Measurements from ENCODE around the gene SPSB3. TPM values are rescaled to one million over a fixed set of nuclear protein-coding genes. Genes with fewer than 3 reads are reported as not detected.

Gene SPSB3
- total RNA-seq, 2 donors from 2014 or later = 28.0 to 28.1 TPM

- Histone ChIP-seq H3K36me3 (ENCODE audit: control insufficient read depth, insufficient read depth, low read length) (peaks cover 14% of the 10 kb centered on the region), H3K27ac (ENCODE audit: low read depth, low read length) (no peak overlapping the region), H3K9ac (ENCODE audit: extremely low read depth, low read length, poor library complexity, severe bottlenecking) (no peak overlapping the region), H3K4me3 (ENCODE audit: low read length) (no peak overlapping the region), H3K27me3 (ENCODE audit: control insufficient read depth, insufficient read depth, low read length, poor library complexity, severe bottlenecking) (no peaks in the 10 kb centered on the region), H3K9me3 (ENCODE audit: control insufficient read depth, low read length) (no peaks in the 10 kb centered on the region), H3K4me1 (ENCODE audit: control insufficient read depth, insufficient read depth, low read length) (peaks cover 8% of the 10 kb centered on the region)
- 93 to 99% methylated on average over 21 to 23 of the region's 26 CpGs for WGBS, 2 experiments (ENCODE audit: insufficient coverage in 1 of 2, insufficient read length in 1 of 2)
- DNase-seq = no peak
- Mint-ChIP-seq H3K9me3 (no peaks in the 10 kb centered on the region), H3K4me1 (peaks cover 10% of the 10 kb centered on the region), H3K4me3 (peak overlapping the region; percentile 39), H3K27ac (no peak overlapping the region), H3K27me3 (ENCODE audit: insufficient read depth) (no peaks in the 10 kb centered on the region), H3K36me3 (ENCODE audit: low read depth) (peaks cover 15% of the 10 kb centered on the region)
- no peak for TF ChIP-seq CTCF (conservative IDR thresholded peaks at IDR 0.05)
These were observed 2.8 kb upstream of the SPSB3 start for GRCh38 chr16:1784977-1785845.

DNA sequence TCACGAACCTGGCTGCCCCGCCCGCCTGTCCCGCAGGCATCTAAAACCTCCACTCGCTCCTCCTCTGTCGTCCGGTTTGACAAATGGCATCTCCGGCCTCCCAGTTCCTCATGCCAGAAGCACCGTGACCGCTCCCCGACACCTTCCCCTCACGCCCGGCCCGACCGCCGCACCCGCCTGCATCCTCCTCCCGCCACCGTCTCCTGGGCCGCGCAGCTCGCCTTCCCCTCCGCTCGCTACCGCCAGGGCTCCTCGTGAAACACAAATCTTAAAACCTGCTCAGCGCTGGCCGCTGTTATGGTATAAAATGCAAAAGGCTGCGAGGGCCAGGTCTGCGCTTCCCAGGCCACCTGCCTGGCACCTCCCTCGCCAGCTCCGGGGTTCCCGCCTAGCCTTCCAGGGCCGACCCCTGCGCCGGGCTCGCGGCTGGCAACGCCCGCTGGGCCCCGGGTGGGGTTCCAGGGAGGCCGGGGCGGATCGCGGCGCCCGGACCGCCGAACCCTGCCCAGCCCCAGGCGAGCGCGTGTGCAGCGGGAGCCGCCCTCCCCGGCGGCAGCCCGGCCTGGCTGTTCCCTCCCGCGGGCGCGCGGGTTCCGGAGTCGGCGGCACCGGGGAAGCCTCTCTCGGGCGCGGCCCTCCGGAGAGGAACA lies 488 bp downstream of the SPSB3 start:
- Histone ChIP-seq H3K4me3 (ENCODE audit: low read length) (peak overlapping the region; percentile 96), H3K4me1 (ENCODE audit: control insufficient read depth, insufficient read depth, low read length) (peaks cover 8% of the 10 kb centered on the region), H3K9me3 (ENCODE audit: control insufficient read depth, low read length) (no peaks in the 10 kb centered on the region), H3K27me3 (ENCODE audit: control insufficient read depth, insufficient read depth, low read length, poor library complexity, severe bottlenecking) (no peaks in the 10 kb centered on the region), H3K27ac (ENCODE audit: low read depth, low read length) (peak overlapping the region; percentile 91), H3K9ac (ENCODE audit: extremely low read depth, low read length, poor library complexity, severe bottlenecking) (peak overlapping the region; percentile 73), H3K36me3 (ENCODE audit: control insufficient read depth, insufficient read depth, low read length) (peaks cover 24% of the 10 kb centered on the region)
- DNase-seq = peak; percentile 75
- Mint-ChIP-seq H3K36me3 (ENCODE audit: low read depth) (peaks cover 16% of the 10 kb centered on the region), H3K27ac (peak overlapping the region; percentile 94), H3K4me3 (peak overlapping the region; percentile 85), H3K4me1 (peaks cover 10% of the 10 kb centered on the region), H3K27me3 (ENCODE audit: insufficient read depth) (no peaks in the 10 kb centered on the region), H3K9me3 (no peaks in the 10 kb centered on the region)
- 3 to 4% methylated on average over 16 to 70 of the region's 70 CpGs for WGBS, 2 experiments (ENCODE audit: insufficient coverage in 1 of 2, insufficient read length in 1 of 2)
- TF ChIP-seq CTCF (conservative IDR thresholded peaks at IDR 0.05) = peak; percentile 51

- peaks cover 10% of the 10 kb centered on the region for H3K4me1 Mint-ChIP-seq
- peak overlapping the region; percentile 85 for H3K4me3 Mint-ChIP-seq
- 84 to 90% methylated on average over 14 to 20 of the region's 20 CpGs for WGBS, 2 experiments (ENCODE audit: insufficient coverage in 1 of 2, insufficient read length in 1 of 2)
These were observed 1.1 kb downstream of the SPSB3 start for GRCh38 chr16:1781254-1781653.

More at GRCh38 chr16:1781254-1781653, 1.1 kb downstream of the SPSB3 start:
- Histone ChIP-seq H3K27me3 (ENCODE audit: control insufficient read depth, insufficient read depth, low read length, poor library complexity, severe bottlenecking) (no peaks in the 10 kb centered on the region), H3K4me1 (ENCODE audit: control insufficient read depth, insufficient read depth, low read length) (peaks cover 8% of the 10 kb centered on the region), H3K27ac (ENCODE audit: low read depth, low read length) (no peak overlapping the region), H3K36me3 (ENCODE audit: control insufficient read depth, insufficient read depth, low read length) (peaks cover 24% of the 10 kb centered on the region), H3K4me3 (ENCODE audit: low read length) (peak overlapping the region; percentile 96), H3K9ac (ENCODE audit: extremely low read depth, low read length, poor library complexity, severe bottlenecking) (peak overlapping the region; percentile 73), H3K9me3 (ENCODE audit: control insufficient read depth, low read length) (no peaks in the 10 kb centered on the region)
- peak overlapping the region; percentile 94 for H3K27ac Mint-ChIP-seq
- H3K9me3 Mint-ChIP-seq = no peaks in the 10 kb centered on the region
- DNase-seq = no peak
- peaks cover 19% of the 10 kb centered on the region for H3K36me3 Mint-ChIP-seq (ENCODE audit: low read depth)
- no peak for TF ChIP-seq CTCF (conservative IDR thresholded peaks at IDR 0.05)
- no peaks in the 10 kb centered on the region for H3K27me3 Mint-ChIP-seq (ENCODE audit: insufficient read depth)

Data from endodermal cell (in vitro differentiated cells).